Hematopoietic multipotent progenitor cell treated with erythropoietin and hydrocortisone succinate and interleukin-3 and kit ligand, for 8 days (in vitro differentiated cells): Measurements from ENCODE around the gene NOX4.
"Not testable (repeated sequence)": the region's sequence is repeated elsewhere in the genome, so short reads cannot be mapped to it uniquely, and the experiment has no call there.

ENCODE experiments used
- DNase-seq: peaks from one replicate; pipeline ENCODE4 v3.0.0-alpha.2; 2015

The NOX4 gene

GRCh38 chr11:89378986-89379385 is 112.2 kb downstream of the NOX4 start:
- DNase-seq = not testable (repeated sequence)

GRCh38 chr11:89369356-89369755 is 121.8 kb downstream of the NOX4 start:
- DNase-seq = not testable (repeated sequence)

- DNase-seq = not testable (repeated sequence)
These were observed 126.3 kb downstream of the NOX4 start for GRCh38 chr11:89364856-89365255.

GRCh38 chr11:89361734-89362133 is 129.4 kb downstream of the NOX4 start:
- no peak for DNase-seq

GRCh38 chr11:89359208-89359607 is 132.0 kb downstream of the NOX4 start:
- DNase-seq = not testable (repeated sequence)

GRCh38 chr11:89358761-89359160 is 132.4 kb downstream of the NOX4 start:
- no peak for DNase-seq

GRCh38 chr11:89355646-89356045 is 135.5 kb downstream of the NOX4 start:
- no peak for DNase-seq

- DNase-seq = not testable (repeated sequence)
These were observed 136.7 kb downstream of the NOX4 start for GRCh38 chr11:89354513-89354912.

GRCh38 chr11:89347071-89347470 is 144.1 kb downstream of the NOX4 start:
- DNase-seq = no peak

GRCh38 chr11:89346601-89347000 is 144.6 kb downstream of the NOX4 start:
- DNase-seq = no peak

- not testable (repeated sequence) for DNase-seq
These were observed 148.1 kb downstream of the NOX4 start for GRCh38 chr11:89342880-89343572.

GRCh38 chr11:89340450-89340849 is 150.7 kb downstream of the NOX4 start:
- DNase-seq = not testable (repeated sequence)

GRCh38 chr11:89338073-89338472 is 153.1 kb downstream of the NOX4 start:
- not testable (repeated sequence) for DNase-seq

- not testable (repeated sequence) for DNase-seq
These were observed 154.0 kb downstream of the NOX4 start for GRCh38 chr11:89337100-89337650.

- DNase-seq = peak; percentile 1
These were observed 157.5 kb downstream of the NOX4 start for GRCh38 chr11:89333704-89334103.

- DNase-seq = not testable (repeated sequence)
These were observed 159.2 kb downstream of the NOX4 start for GRCh38 chr11:89331940-89332339.

- no peak for DNase-seq
These were observed 163.3 kb downstream of the NOX4 start for GRCh38 chr11:89327885-89328284.

- DNase-seq = no peak
These were observed 169.8 kb downstream of the NOX4 start for GRCh38 chr11:89321401-89321800.

- not testable (repeated sequence) for DNase-seq
These were observed 180.6 kb downstream of the NOX4 start for GRCh38 chr11:89310607-89311006.

GRCh38 chr11:89309321-89309985 is 181.7 kb downstream of the NOX4 start:
- DNase-seq = not testable (repeated sequence)

GRCh38 chr11:89308272-89308671 is 182.9 kb downstream of the NOX4 start:
- DNase-seq = not testable (repeated sequence)

GRCh38 chr11:89303029-89303428 is 188.1 kb downstream of the NOX4 start:
- not testable (repeated sequence) for DNase-seq

- not testable (repeated sequence) for DNase-seq
These were observed 196.2 kb downstream of the NOX4 start for GRCh38 chr11:89295023-89295422.
